Mesendoderm (in vitro differentiated cells): ENCODE results near the gene SHROOM2.

Experiments used
- DNase-seq: peaks from one replicate; pipeline ENCODE4 v3.0.0; 2013
- H2AK5ac ChIP-seq: 2 replicates; pipeline ENCODE4 v1.6.1; 2013; ENCODE audit warnings: low read length, inconsistent platforms
- H2BK120ac ChIP-seq: 2 replicates; pipeline ENCODE4 v1.6.1; 2013; ENCODE audit warnings: low read depth, mild to moderate bottlenecking, low read length, moderate library complexity, mixed read lengths
- H2BK15ac ChIP-seq: replicated peaks from 2 replicates; pipeline ENCODE4 v1.6.1; 2013; ENCODE audit warnings: low read depth, mild to moderate bottlenecking, moderate library complexity
- H2BK5ac ChIP-seq: 2 replicates; pipeline ENCODE4 v1.6.1; 2013; ENCODE audit warnings: low read length, inconsistent platforms
- H3K18ac ChIP-seq: 2 replicates; pipeline ENCODE4 v1.6.1; 2013; ENCODE audit warnings: mild to moderate bottlenecking, low read length, mixed read lengths
- H3K23ac ChIP-seq: one replicate; pipeline ENCODE4 v1.6.1; 2013; ENCODE audit warnings: low read length
- H3K27ac ChIP-seq: 2 replicates; pipeline ENCODE4 v1.5.1; 2013; ENCODE audit warnings: low read depth, mild to moderate bottlenecking, inconsistent platforms, low read length, moderate library complexity
- H3K27me3 ChIP-seq: 2 replicates; pipeline ENCODE4 v1.6.1; 2013; ENCODE audit warnings: low read length, control low read depth, mild to moderate bottlenecking, inconsistent platforms; ENCODE audit not compliant: insufficient read depth, poor library complexity
- H3K36me3 ChIP-seq: 2 replicates; pipeline ENCODE4 v1.6.1; 2013; ENCODE audit warnings: low read length, inconsistent platforms; ENCODE audit not compliant: control insufficient read depth, insufficient read depth
- H3K4ac ChIP-seq: one replicate; pipeline ENCODE4 v1.6.1; 2013; ENCODE audit warnings: low read depth, mild to moderate bottlenecking, low read length, moderate library complexity
- H3K4me1 ChIP-seq: 2 replicates; pipeline ENCODE4 v1.6.1; 2013; ENCODE audit warnings: low read depth, low read length, inconsistent platforms; ENCODE audit not compliant: control insufficient read depth
- H3K4me2 ChIP-seq: 2 replicates; pipeline ENCODE4 v1.6.1; 2013; ENCODE audit warnings: low read length
- H3K4me3 ChIP-seq: 2 replicates; pipeline ENCODE4 v1.5.1; 2013; ENCODE audit warnings: mild to moderate bottlenecking, low read length
- H3K56ac ChIP-seq: one replicate; pipeline ENCODE4 v1.6.1; 2013; ENCODE audit warnings: low read length
- H3K79me1 ChIP-seq: 2 replicates; pipeline ENCODE4 v1.6.1; 2013; ENCODE audit warnings: low read length, inconsistent platforms
- H3K79me2 ChIP-seq: 2 replicates; pipeline ENCODE4 v1.6.1; 2013; ENCODE audit warnings: mild to moderate bottlenecking, low read length; ENCODE audit not compliant: control insufficient read depth, insufficient read depth
- H3K9ac ChIP-seq: 2 replicates; pipeline ENCODE4 v1.6.1; 2013; ENCODE audit warnings: low read length, inconsistent platforms
- H4K5ac ChIP-seq: one replicate; pipeline ENCODE4 v1.6.1; 2013; ENCODE audit warnings: low read length
- H4K8ac ChIP-seq: one replicate; pipeline ENCODE4 v1.6.1; 2013; ENCODE audit warnings: low read depth, mild to moderate bottlenecking, control low read depth, low read length, moderate library complexity
- WGBS: extraction: QIAGEN DNeasy Blood & Tissue Kit; methylation state at CpG from one replicate; pipeline ENCODE4 v1.1.7; 2013; ENCODE audit warnings: low lambda C conversion rate, missing lambda C conversion rate; ENCODE audit not compliant: insufficient coverage; ENCODE audit errors: extremely low coverage; 5-methylcytosine and 5-hydroxymethylcytosine counted together

The SHROOM2 gene

GRCh38 chrX:9887659-9888297 lies 101.5 kb downstream of the SHROOM2 start:
- no peaks in the 10 kb centered on the region for H3K79me1 ChIP-seq
- no peak overlapping the region for H4K8ac ChIP-seq
- H3K18ac ChIP-seq, result no peak overlapping the region
- H3K27me3 ChIP-seq, result no peaks in the 10 kb centered on the region
- H2BK15ac ChIP-seq, result no peak overlapping the region
- no peak overlapping the region for H3K4ac ChIP-seq
- H3K4me2 ChIP-seq, result no peak overlapping the region
- no peak overlapping the region for H4K5ac ChIP-seq
- no CpG with 5 or more reads among the region's 11 CpGs for WGBS
- no peak for DNase-seq
- H3K4me3 ChIP-seq, result no peak overlapping the region
- H2AK5ac ChIP-seq, result no peak overlapping the region
- no peak overlapping the region for H2BK5ac ChIP-seq
- no peaks in the 10 kb centered on the region for H3K79me2 ChIP-seq
- no peak overlapping the region for H3K27ac ChIP-seq
- H3K23ac ChIP-seq, result no peak overlapping the region
- H3K36me3 ChIP-seq, result no peaks in the 10 kb centered on the region
- no peak overlapping the region for H3K56ac ChIP-seq
- H3K4me1 ChIP-seq, result no peaks in the 10 kb centered on the region
- H2BK120ac ChIP-seq, result no peak overlapping the region
- no peak overlapping the region for H3K9ac ChIP-seq

GRCh38 chrX:9888953-9889470 lies 102.8 kb downstream of the SHROOM2 start:
- H3K27me3 ChIP-seq, result no peaks in the 10 kb centered on the region
- H2AK5ac ChIP-seq, result no peak overlapping the region
- H2BK5ac ChIP-seq, result no peak overlapping the region
- H3K79me1 ChIP-seq, result no peaks in the 10 kb centered on the region
- no peak overlapping the region for H3K4me2 ChIP-seq
- H3K79me2 ChIP-seq, result no peaks in the 10 kb centered on the region
- H2BK15ac ChIP-seq, result no peak overlapping the region
- no peaks in the 10 kb centered on the region for H3K36me3 ChIP-seq
- H3K56ac ChIP-seq, result no peak overlapping the region
- H4K5ac ChIP-seq, result no peak overlapping the region
- H3K4me1 ChIP-seq, result no peaks in the 10 kb centered on the region
- H3K4ac ChIP-seq, result no peak overlapping the region
- no peak overlapping the region for H4K8ac ChIP-seq
- H3K9ac ChIP-seq, result no peak overlapping the region
- no peak overlapping the region for H3K18ac ChIP-seq
- no peak overlapping the region for H3K4me3 ChIP-seq
- DNase-seq, result no peak
- H2BK120ac ChIP-seq, result no peak overlapping the region
- H3K23ac ChIP-seq, result no peak overlapping the region
- no peak overlapping the region for H3K27ac ChIP-seq
- no CpG with 5 or more reads among the region's 6 CpGs for WGBS

GRCh38 chrX:9890681-9891091 lies 104.5 kb downstream of the SHROOM2 start:
- no peak overlapping the region for H3K18ac ChIP-seq
- H3K9ac ChIP-seq, result no peak overlapping the region
- no peaks in the 10 kb centered on the region for H3K4me1 ChIP-seq
- no peak overlapping the region for H3K4ac ChIP-seq
- H3K79me1 ChIP-seq, result no peaks in the 10 kb centered on the region
- H3K4me3 ChIP-seq, result no peak overlapping the region
- H3K27me3 ChIP-seq, result no peaks in the 10 kb centered on the region
- H3K36me3 ChIP-seq, result no peaks in the 10 kb centered on the region
- H4K8ac ChIP-seq, result no peak overlapping the region
- no peak overlapping the region for H3K4me2 ChIP-seq
- H2BK15ac ChIP-seq, result no peak overlapping the region
- no peak for DNase-seq
- H3K27ac ChIP-seq, result no peak overlapping the region
- H2BK5ac ChIP-seq, result no peak overlapping the region
- WGBS, result no CpG with 5 or more reads among the region's 24 CpGs
- no peak overlapping the region for H2AK5ac ChIP-seq
- H3K23ac ChIP-seq, result no peak overlapping the region
- no peak overlapping the region for H3K56ac ChIP-seq
- no peaks in the 10 kb centered on the region for H3K79me2 ChIP-seq
- H2BK120ac ChIP-seq, result no peak overlapping the region
- H4K5ac ChIP-seq, result no peak overlapping the region

- Histone ChIP-seq H3K36me3 (no peaks in the 10 kb centered on the region), H3K79me2 (no peaks in the 10 kb centered on the region), H4K8ac (no peak overlapping the region), H3K9ac (no peak overlapping the region), H3K79me1 (no peaks in the 10 kb centered on the region), H2BK120ac (no peak overlapping the region), H3K23ac (no peak overlapping the region), H3K4me2 (no peak overlapping the region), H3K4ac (no peak overlapping the region), H4K5ac (no peak overlapping the region), H3K4me1 (no peaks in the 10 kb centered on the region), H2AK5ac (no peak overlapping the region), H3K56ac (no peak overlapping the region), H3K27me3 (no peaks in the 10 kb centered on the region), H3K27ac (no peak overlapping the region), H3K4me3 (no peak overlapping the region), H2BK5ac (no peak overlapping the region), H2BK15ac (no peak overlapping the region), H3K18ac (no peak overlapping the region)
- no peak for DNase-seq
- no CpG with 5 or more reads among the region's 36 CpGs for WGBS
These were observed 109.1 kb downstream of the SHROOM2 start for GRCh38 chrX:9895225-9895912.

GRCh38 chrX:9897761-9898161 lies 111.5 kb downstream of the SHROOM2 start:
- no peaks in the 10 kb centered on the region for H3K79me1 ChIP-seq
- no peak overlapping the region for H3K18ac ChIP-seq
- no peak overlapping the region for H3K27ac ChIP-seq
- H4K5ac ChIP-seq, result no peak overlapping the region
- H2AK5ac ChIP-seq, result no peak overlapping the region
- no peaks in the 10 kb centered on the region for H3K36me3 ChIP-seq
- H3K4me1 ChIP-seq, result no peaks in the 10 kb centered on the region
- no peak overlapping the region for H3K4ac ChIP-seq
- no peak overlapping the region for H4K8ac ChIP-seq
- H2BK5ac ChIP-seq, result no peak overlapping the region
- DNase-seq, result no peak
- H2BK15ac ChIP-seq, result no peak overlapping the region
- no peak overlapping the region for H3K4me2 ChIP-seq
- no peaks in the 10 kb centered on the region for H3K79me2 ChIP-seq
- no peak overlapping the region for H3K56ac ChIP-seq
- no peak overlapping the region for H3K23ac ChIP-seq
- H3K9ac ChIP-seq, result no peak overlapping the region
- no peak overlapping the region for H3K4me3 ChIP-seq
- WGBS, result no CpG with 5 or more reads among the region's 6 CpGs
- H2BK120ac ChIP-seq, result no peak overlapping the region
- H3K27me3 ChIP-seq, result no peaks in the 10 kb centered on the region
